ENCODE measurements around the gene ST6GALNAC2. TPM values are rescaled to one million over a fixed set of nuclear protein-coding genes. Genes with fewer than 3 reads are reported as not detected.

The ST6GALNAC2 gene
- total RNA-seq, 1 donor from 2014 or later: 13.6 TPM

GRCh38 chr17:76601065-76601464 is 15.4 kb upstream of the ST6GALNAC2 start:
- no peak for TF ChIP-seq CTCF (IDR thresholded peaks at IDR 0.05; ENCODE audit: insufficient read depth, low read length, poor library complexity, severe bottlenecking)
- DNase-seq (ENCODE audit: low read depth): no peak
- Histone ChIP-seq H3K36me3 (ENCODE audit: control insufficient read depth, insufficient read depth, low read length) (no peaks in the 10 kb centered on the region), H3K27me3 (ENCODE audit: control insufficient read depth, insufficient read depth, low read length) (no peaks in the 10 kb centered on the region), H3K4me3 (ENCODE audit: low read depth, low read length) (no peak overlapping the region)

- H3K4me3 ChIP-seq (ENCODE audit: low read depth, low read length): no peak overlapping the region
- no peak for TF ChIP-seq CTCF (IDR thresholded peaks at IDR 0.05; ENCODE audit: insufficient read depth, low read length, poor library complexity, severe bottlenecking)
- H3K36me3 ChIP-seq (ENCODE audit: control insufficient read depth, insufficient read depth, low read length): no peaks in the 10 kb centered on the region
- no peak for DNase-seq (ENCODE audit: low read depth)
- H3K27me3 ChIP-seq (ENCODE audit: control insufficient read depth, insufficient read depth, low read length): no peaks in the 10 kb centered on the region
These were observed 14.2 kb upstream of the ST6GALNAC2 start for GRCh38 chr17:76599694-76600460.

GRCh38 chr17:76598004-76598439 is 12.4 kb upstream of the ST6GALNAC2 start:
- H3K27me3 ChIP-seq (ENCODE audit: control insufficient read depth, insufficient read depth, low read length): no peaks in the 10 kb centered on the region
- H3K4me3 ChIP-seq (ENCODE audit: low read depth, low read length): no peak overlapping the region
- no peak for DNase-seq (ENCODE audit: low read depth)
- no peaks in the 10 kb centered on the region for H3K36me3 ChIP-seq (ENCODE audit: control insufficient read depth, insufficient read depth, low read length)
- TF ChIP-seq CTCF (IDR thresholded peaks at IDR 0.05; ENCODE audit: insufficient read depth, low read length, poor library complexity, severe bottlenecking): no peak

- DNase-seq (ENCODE audit: low read depth): no peak
- H3K4me3 ChIP-seq (ENCODE audit: low read depth, low read length): no peak overlapping the region
- no peak for TF ChIP-seq CTCF (IDR thresholded peaks at IDR 0.05; ENCODE audit: insufficient read depth, low read length, poor library complexity, severe bottlenecking)
These were observed 11.7 kb upstream of the ST6GALNAC2 start for GRCh38 chr17:76597156-76598003.

GRCh38 chr17:76594690-76595089 is 9.0 kb upstream of the ST6GALNAC2 start:
- Histone ChIP-seq H3K27me3 (ENCODE audit: control insufficient read depth, insufficient read depth, low read length) (no peaks in the 10 kb centered on the region), H3K4me3 (ENCODE audit: low read depth, low read length) (no peak overlapping the region), H3K36me3 (ENCODE audit: control insufficient read depth, insufficient read depth, low read length) (no peaks in the 10 kb centered on the region)
- DNase-seq (ENCODE audit: low read depth): no peak
- TF ChIP-seq CTCF (IDR thresholded peaks at IDR 0.05; ENCODE audit: insufficient read depth, low read length, poor library complexity, severe bottlenecking): no peak

More at GRCh38 chr17:76597156-76598003, 11.7 kb upstream of the ST6GALNAC2 start:
- H3K27me3 ChIP-seq (ENCODE audit: control insufficient read depth, insufficient read depth, low read length): no peaks in the 10 kb centered on the region
- H3K36me3 ChIP-seq (ENCODE audit: control insufficient read depth, insufficient read depth, low read length): no peaks in the 10 kb centered on the region

All from kidney epithelial cell (primary cell).